HG03439 (cell line): Measurements from ENCODE around the gene BORCS8.
"Not testable (repeated sequence)": the region's sequence is repeated elsewhere in the genome, so short reads cannot be mapped to it uniquely, and the experiment has no call there.

Experiments
- ATAC-seq: cut with Tn5 transposase; IDR thresholded peaks from one replicate; pipeline ENCODE4 v1.9.1; 2021; ENCODE audit warnings: mild to moderate bottlenecking, moderate library complexity; ENCODE audit not compliant: unreplicated experiment

BORCS8 gene

DNA sequence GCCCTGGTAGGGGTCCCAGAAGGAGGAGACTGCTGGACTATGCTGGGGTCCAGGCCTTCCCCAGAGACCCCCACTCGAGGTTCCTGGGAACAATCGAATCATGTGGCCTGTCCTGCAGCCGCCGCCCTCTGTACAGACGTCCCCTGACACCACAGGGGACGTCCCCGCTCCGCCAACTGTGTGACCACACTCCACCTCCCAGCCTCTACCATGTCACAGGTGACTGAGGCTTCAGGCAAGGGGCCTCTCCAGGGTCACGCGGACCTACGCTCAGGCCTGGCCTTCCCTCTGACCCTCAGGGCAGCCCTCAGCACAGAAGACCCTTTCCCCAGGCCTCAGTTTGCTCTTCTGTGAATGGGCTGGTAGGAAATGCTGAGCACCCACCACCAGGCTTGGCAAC, 40.5 kb downstream of the BORCS8 start:
- no peak for ATAC-seq

- no peak for ATAC-seq
Observed at GRCh38 chr19:19149435-19149834, 42.5 kb downstream of the BORCS8 start.

DNA sequence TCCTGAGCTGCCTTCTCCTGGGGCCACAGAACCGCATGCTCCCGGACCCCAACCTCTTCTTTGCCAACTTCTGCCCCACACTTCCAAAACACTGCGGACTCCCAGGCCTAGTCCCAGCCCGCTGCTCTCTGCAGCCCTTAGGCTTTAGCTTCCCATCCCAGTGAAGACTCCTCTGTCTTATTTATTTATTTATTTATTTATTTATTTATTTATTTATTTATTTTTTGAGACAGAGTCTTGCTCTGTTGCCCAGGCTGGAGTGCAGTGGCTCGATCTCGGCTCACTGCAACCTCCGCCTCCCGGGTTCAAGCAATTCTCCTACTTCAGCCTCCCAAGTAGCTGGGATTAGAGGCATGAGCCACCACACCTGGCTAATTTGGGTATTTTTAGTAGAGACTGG, 43.4 kb downstream of the BORCS8 start:
- ATAC-seq = not testable (repeated sequence)

DNA sequence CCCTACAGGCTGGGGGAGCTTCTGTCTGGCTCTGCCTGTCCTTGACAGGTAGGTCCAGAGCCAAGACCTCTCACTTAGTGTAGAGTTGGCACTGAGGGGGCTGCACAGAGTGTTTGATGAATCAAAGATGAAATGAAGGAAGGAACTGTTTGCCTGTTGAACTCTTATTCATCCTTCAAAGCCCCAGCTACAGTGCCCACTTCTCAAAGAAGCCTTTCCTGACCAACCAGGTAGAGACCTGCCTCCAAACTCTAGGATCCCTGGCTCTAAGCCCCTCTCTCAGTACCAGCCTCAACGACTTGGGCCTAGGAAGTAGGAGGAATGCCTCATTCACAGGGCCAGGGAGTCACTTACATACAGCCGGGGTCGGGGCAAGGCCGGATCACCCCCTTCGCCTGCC, 44.6 kb downstream of the BORCS8 start:
- no peak for ATAC-seq

GRCh38 chr19:19146865-19147264, 45.1 kb downstream of the BORCS8 start:
- no peak for ATAC-seq

DNA sequence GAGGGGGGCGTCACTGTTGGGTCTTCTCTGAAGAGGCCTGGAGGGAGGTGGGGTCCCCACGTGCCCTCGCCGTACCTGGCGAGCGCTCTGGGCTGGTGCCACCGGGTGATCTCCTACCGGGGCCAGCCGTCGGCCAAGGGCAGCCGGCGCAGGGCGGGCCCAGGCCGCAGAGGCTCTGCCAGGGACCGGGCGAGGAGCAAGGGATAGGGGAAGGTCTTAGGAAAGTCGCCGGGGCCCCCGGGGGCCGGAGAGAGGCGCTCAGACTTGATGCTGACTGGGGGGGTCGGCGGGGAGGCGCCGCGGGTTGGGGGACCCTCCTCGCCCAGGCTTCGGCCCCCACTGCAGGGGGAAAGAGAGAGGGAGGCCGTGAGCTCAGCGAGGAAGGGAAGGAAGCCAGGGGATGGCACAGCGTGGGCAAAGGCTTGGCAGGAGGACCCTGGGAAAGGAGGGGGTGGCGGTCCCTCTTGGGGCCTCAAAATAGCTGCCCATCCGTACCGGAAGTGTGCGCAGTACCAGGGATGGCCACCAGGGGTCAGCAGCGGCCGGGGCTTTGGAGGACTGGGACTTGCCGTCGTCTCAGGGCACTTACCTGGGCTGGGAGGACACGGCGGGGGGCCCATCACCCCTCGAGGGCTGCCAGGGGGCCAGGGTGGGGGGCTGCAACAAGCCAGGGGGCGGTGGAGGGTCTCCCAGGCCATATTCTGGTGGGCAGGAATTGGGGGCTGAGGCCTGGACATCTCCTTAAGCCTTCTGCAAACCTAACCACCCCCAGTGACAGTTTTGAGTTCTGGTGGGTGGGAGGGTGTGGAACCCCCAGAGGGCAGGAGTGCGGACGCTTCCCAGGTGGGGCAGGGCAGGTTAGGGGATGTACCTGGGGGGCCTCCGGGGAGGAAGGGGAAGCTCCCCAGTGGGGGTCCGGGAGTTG, 46.0 kb downstream of the BORCS8 start:
- ATAC-seq = no peak

DNA sequence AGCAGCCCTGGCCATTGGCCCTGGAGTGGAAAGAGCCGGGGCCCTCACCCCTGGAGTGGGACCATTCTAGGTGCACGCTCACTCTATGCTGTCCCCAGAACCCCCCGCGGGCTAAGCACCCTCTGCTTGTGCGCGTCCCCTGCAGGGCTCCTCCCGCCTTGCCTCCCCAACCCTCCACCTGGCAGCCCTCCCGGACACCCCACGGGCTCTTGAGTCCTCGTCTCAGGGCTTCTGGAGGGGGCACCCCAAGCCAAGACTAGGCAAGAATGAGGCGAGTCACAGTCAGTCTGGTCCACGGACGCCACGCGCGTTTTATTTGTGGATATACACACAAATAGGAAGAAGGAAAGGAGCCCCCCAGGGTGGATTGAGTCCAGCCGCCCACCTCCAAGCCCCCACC, 46.7 kb downstream of the BORCS8 start:
- no peak for ATAC-seq

GRCh38 chr19:19142347-19142746, 49.6 kb downstream of the BORCS8 start:
- ATAC-seq = no peak

GRCh38 chr19:19140476-19140875, 51.5 kb downstream of the BORCS8 start:
- no peak for ATAC-seq

DNA sequence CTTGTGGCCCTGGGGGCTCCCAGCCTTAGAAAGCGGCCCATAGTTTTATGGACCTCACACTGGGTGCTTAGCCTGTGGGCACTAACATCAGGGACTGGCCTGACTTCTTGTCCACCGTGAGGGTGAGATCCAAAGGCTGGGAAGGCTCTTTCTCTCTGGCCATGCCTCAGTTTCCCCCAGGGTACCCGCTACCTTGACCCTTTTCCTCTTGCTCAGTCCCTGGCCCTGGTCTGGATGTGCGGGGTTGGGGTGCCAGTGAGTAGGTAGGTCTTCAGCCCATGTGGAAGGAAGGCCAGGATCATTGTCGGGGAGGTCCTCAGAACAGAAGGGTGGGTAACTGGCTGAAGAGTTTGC, 52.1 kb downstream of the BORCS8 start:
- ATAC-seq = no peak

DNA sequence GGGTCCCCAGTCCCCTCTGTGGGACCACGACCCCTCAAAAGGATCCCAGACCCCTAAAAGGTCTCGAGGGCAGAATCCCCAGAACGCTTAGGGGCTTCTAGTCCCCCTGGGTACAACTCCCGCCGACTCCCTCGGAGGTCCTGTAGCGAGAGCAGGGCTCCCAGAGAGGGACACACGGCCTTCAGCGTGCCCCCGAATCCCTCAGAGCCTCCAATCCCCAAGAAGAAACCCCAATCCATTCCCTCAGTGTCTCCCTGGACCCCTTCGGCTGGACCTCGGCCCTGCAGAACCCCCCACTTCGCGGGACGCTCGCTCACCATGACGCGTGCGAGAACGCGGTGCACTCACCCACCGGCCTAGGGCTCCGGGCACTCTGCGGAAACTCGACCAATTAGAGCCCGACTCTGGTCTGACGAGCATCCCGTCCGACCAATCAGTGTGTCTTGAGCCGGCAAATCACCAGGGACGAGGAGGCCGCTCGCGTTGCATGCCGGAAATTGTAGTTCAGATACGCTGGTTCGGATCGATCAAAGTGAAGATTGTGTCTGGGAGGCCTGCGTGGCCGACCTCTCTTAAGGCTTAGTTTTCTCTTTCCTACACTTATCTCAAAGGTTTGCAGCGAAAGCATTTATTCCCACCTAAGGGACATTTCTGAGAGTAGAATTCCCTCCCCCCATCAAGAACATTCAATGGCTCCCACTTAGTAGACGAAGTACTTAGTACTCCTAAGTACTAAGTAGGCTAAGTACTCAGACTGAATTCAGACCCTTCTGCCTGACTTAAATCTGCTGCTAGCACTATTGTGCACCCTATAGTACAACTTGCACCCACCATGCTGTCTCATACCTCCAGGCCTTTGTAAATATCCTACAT, 53.6 kb downstream of the BORCS8 start, which contains the start of gene TMEM161A:
Gene TMEM161A (minus strand): TSS at position 370 of the 873 bp plus-strand sequence. CDS start 50 bp downstream, at position 320.
- ATAC-seq = peak; percentile 94

DNA sequence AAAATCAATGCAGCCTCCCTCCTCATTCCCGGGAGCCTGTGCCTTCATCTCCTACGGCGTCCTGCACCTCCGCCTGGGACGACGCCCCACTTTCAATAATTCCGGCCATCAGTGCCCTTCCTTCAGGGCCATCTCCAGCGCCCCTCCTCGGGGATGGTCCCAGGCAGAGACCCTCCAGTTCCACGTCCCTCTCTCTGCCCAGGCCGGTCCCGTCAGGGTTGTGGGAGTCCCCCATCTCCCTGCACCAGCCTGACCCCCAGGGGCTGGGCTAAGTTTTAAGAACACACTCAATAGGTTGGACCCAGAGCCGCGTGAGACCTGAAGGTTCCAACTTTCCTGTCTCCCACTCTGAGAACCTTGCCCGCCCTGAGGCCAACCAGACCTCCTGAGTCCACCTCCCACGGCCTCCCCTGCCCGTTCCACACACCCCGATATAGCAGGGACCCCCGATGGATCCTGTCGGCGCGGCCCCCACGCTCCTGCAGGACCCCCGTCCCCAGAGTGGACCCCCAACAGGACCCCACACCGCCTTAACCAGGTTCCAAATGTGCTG, 54.3 kb downstream of the BORCS8 start:
- ATAC-seq = no peak

GRCh38 chr19:19135713-19136112, 56.2 kb downstream of the BORCS8 start:
- not testable (repeated sequence) for ATAC-seq

DNA sequence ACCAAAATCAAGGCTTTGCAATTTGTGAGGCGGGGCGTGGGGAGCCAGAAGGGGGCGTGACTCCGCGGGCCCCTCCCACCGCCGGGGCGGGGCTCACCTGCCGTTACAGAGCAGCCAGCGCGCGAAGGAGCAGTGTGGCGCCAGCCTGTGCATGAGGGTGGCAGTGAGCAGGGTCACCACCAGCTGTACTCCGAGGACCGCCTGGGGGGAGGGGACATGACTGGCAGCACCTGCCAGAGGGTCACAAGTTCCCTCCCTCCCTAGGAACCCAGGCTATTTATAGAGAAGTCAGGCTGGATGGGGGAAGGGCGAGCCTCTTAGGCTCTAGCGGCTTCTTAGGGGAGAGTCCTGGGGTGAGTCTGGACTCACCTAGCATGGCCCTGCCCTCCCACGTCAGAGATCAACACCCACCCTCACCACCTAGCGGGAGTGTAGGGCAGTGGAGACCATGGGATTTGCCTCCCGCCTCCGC, 57.2 kb downstream of the BORCS8 start:
- no peak for ATAC-seq

- no peak for ATAC-seq
Observed at GRCh38 chr19:19133985-19134384, 58.0 kb downstream of the BORCS8 start.

DNA sequence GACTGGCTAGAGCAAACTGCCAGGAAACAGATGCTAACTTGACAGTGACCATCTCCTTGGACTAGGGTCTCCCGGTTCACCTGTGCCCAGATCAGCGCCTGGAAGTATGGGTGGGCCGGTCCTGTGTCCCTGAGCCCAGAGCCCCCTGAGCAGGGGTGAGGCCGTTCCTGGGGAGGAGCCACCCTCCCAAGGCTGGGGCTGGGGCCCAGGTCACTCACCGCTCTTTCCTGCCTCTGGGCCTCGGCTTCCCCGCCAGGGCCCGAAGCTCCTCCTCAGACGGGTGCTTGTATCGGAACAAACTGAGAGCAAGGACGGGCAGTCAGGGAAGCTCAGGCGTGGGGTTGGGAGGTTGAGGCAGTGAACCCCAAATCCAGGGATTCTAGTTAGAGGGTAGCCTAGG, 59.0 kb downstream of the BORCS8 start:
- no peak for ATAC-seq

- no peak for ATAC-seq
Observed at GRCh38 chr19:19131989-19132388, 60.0 kb downstream of the BORCS8 start.
